Fibroblast of lung (primary cell): ENCODE results near the gene TMEM266.

Experiments
- CTCF ChIP-seq, 2 donors: IDR thresholded peaks in 1 of 2; conservative IDR thresholded peaks in 1 of 2; 1 replicate in 1 of 2; 2 replicates in 1 of 2; pipeline ENCODE4 v1.5.1; 2011 to 2012; ENCODE audit warnings: low read length in 2 of 2, control low read depth in 1 of 2, inconsistent platforms in 1 of 2, low read depth in 1 of 2, mild to moderate bottlenecking in 1 of 2
- EZH2 ChIP-seq: IDR thresholded peaks from 2 replicates; pipeline ENCODE4 v1.5.1; 2012; ENCODE audit warnings: low read length, control low read depth, mild to moderate bottlenecking; ENCODE audit errors: missing control alignments

GRCh38 chr15:76010613-76011012, 49.2 kb upstream of the TMEM266 start:
- TF ChIP-seq CTCF (conservative IDR thresholded peaks at IDR 0.05 in 1 of 2, IDR thresholded peaks at IDR 0.05 in 1 of 2; ENCODE audit: low read depth in 1 of 2, low read length in 2 of 2) (no peak), EZH2 (no peak)
